Measurements from ENCODE around the gene PLA1A. TPM values are rescaled to one million over a fixed set of nuclear protein-coding genes. Genes with fewer than 3 reads are reported as not detected.
"Not testable (repeated sequence)": the region's sequence is repeated elsewhere in the genome, so short reads cannot be mapped to it uniquely, and the experiment has no call there.

The PLA1A gene
- total RNA-seq, 3 donors from 2014 or later, result 0.59 to 4.9 (median 2.1) TPM

DNA sequence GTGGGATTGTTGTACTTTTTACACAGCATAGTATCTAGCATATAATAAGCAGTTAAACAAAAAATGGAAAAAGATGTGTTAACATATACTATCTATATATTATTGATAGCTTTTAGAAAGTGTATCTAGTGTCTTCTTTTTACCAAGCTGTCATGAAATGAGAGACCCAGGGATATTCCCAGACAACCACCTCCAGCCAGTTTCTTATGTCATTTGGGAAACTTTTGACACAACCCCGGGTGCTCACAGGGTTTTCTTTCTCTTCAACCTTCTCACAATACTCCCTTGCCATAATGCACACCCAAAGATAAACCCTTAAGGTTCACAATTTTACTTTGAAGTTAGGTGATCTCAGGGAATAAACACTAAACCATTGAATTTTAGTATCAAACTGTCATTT is 4.8 kb upstream of the PLA1A start:
- Histone ChIP-seq H3K4me3 (no peak overlapping the region), H3K36me3 (no peaks in the 10 kb centered on the region), H3K27me3 (no peaks in the 10 kb centered on the region), H3K9me3 (no peaks in the 10 kb centered on the region), H3K27ac (no peak overlapping the region), H3K4me1 (no peaks in the 10 kb centered on the region)
- intact Hi-C loops (cut with DNase I; ENCODE audit: low total_unique reads), result no loop called here
- no peak for DNase-seq (ENCODE audit: low spot score in 2 of 2)
- TF ChIP-seq, protein P1, sequence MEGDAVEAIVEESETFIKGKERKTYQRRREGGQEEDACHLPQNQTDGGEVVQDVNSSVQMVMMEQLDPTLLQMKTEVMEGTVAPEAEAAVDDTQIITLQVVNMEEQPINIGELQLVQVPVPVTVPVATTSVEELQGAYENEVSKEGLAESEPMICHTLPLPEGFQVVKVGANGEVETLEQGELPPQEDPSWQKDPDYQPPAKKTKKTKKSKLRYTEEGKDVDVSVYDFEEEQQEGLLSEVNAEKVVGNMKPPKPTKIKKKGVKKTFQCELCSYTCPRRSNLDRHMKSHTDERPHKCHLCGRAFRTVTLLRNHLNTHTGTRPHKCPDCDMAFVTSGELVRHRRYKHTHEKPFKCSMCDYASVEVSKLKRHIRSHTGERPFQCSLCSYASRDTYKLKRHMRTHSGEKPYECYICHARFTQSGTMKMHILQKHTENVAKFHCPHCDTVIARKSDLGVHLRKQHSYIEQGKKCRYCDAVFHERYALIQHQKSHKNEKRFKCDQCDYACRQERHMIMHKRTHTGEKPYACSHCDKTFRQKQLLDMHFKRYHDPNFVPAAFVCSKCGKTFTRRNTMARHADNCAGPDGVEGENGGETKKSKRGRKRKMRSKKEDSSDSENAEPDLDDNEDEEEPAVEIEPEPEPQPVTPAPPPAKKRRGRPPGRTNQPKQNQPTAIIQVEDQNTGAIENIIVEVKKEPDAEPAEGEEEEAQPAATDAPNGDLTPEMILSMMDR (IDR thresholded peaks at IDR 0.05), result no peak
- TF ChIP-seq POLR2A (IDR thresholded peaks at IDR 0.05), result no peak
- no peak for TF ChIP-seq POLR2AphosphoS5 (IDR thresholded peaks at IDR 0.05)

- Histone ChIP-seq H3K4me3 (no peak overlapping the region), H3K4me1 (no peaks in the 10 kb centered on the region), H3K9me3 (no peaks in the 10 kb centered on the region), H3K27me3 (no peaks in the 10 kb centered on the region), H3K27ac (no peak overlapping the region), H3K36me3 (no peaks in the 10 kb centered on the region)
- intact Hi-C loops (cut with DNase I; ENCODE audit: low total_unique reads), result no loop called here
- DNase-seq (ENCODE audit: low spot score in 2 of 2), result no peak
- TF ChIP-seq POLR2AphosphoS5 (IDR thresholded peaks at IDR 0.05) (no peak), POLR2A (IDR thresholded peaks at IDR 0.05) (no peak)
- TF ChIP-seq, protein P1 (IDR thresholded peaks at IDR 0.05), result no peak
Observed at GRCh38 chr3:119594066-119594465, 3.6 kb upstream of the PLA1A start.

- DNase-seq (ENCODE audit: low spot score in 2 of 2); H3K9me3 ChIP-seq; H3K27me3 ChIP-seq; intact Hi-C loops (cut with DNase I; ENCODE audit: low total_unique reads); H3K27ac ChIP-seq; H3K36me3 ChIP-seq; H3K4me3 ChIP-seq; H3K4me1 ChIP-seq: not testable (repeated sequence)
Observed at GRCh38 chr3:119594929-119595328, 2.8 kb upstream of the PLA1A start.

GRCh38 chr3:119595639-119596334 is 1.9 kb upstream of the PLA1A start:
- Histone ChIP-seq H3K4me3 (peak overlapping the region in 2 of 3 donors; percentile 16), H3K36me3 (no peaks in the 10 kb centered on the region), H3K27ac (no peak overlapping the region), H3K9me3 (no peaks in the 10 kb centered on the region), H3K4me1 (no peaks in the 10 kb centered on the region), H3K27me3 (no peaks in the 10 kb centered on the region)
- DNase-seq (ENCODE audit: low spot score in 2 of 2), result no peak
- intact Hi-C loops (cut with DNase I; ENCODE audit: low total_unique reads), result no loop called here
- TF ChIP-seq POLR2AphosphoS5 (IDR thresholded peaks at IDR 0.05) (no peak), POLR2A (IDR thresholded peaks at IDR 0.05) (no peak)
- TF ChIP-seq, protein P1 (IDR thresholded peaks at IDR 0.05), result no peak

GRCh38 chr3:119596398-119596797 is 1.3 kb upstream of the PLA1A start:
- intact Hi-C loops (cut with DNase I; ENCODE audit: low total_unique reads), result no loop called here
- no peak overlapping the region for H3K27ac ChIP-seq
- TF ChIP-seq, protein P1 (IDR thresholded peaks at IDR 0.05), result no peak
- TF ChIP-seq POLR2AphosphoS5 (IDR thresholded peaks at IDR 0.05), result no peak
- no peak for TF ChIP-seq POLR2A (IDR thresholded peaks at IDR 0.05)
- H3K4me3 ChIP-seq, result no peak overlapping the region
- no peaks in the 10 kb centered on the region for H3K4me1 ChIP-seq
- H3K36me3 ChIP-seq, result no peaks in the 10 kb centered on the region
- no peaks in the 10 kb centered on the region for H3K9me3 ChIP-seq
- DNase-seq (ENCODE audit: low spot score in 2 of 2), result no peak
- no peaks in the 10 kb centered on the region for H3K27me3 ChIP-seq
